GM12801 (cell line): ENCODE measurements around the gene SLCO3A1.

ENCODE experiments used
- TF ChIP-seq, protein P1 (sequence below): IDR thresholded peaks from one replicate; pipeline ENCODE4 v1.5.1; 2011; ENCODE audit warnings: control low read depth; ENCODE audit not compliant: insufficient read length; ENCODE audit errors: extremely low read depth

Gene SLCO3A1

DNA sequence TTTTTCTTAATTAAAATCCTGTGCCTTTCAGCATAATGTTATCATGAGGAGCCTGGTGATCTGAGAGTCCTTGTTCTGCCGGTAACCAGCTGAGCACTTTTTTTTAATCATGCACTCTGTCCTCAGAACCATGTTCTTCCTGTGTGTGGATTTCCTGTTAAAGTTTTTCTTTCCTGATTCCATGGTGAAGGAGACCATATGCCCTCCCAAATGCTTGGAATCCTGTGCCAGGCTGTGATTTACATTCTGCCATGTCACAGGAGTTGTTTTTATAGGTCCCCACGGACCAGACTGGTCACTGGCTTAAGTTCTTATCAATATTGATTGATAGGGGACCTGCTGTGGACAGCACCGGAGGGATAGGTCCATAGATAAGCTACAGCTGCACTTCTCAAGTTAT, 257.8 kb downstream of the SLCO3A1 start:
- TF ChIP-seq, protein P1, sequence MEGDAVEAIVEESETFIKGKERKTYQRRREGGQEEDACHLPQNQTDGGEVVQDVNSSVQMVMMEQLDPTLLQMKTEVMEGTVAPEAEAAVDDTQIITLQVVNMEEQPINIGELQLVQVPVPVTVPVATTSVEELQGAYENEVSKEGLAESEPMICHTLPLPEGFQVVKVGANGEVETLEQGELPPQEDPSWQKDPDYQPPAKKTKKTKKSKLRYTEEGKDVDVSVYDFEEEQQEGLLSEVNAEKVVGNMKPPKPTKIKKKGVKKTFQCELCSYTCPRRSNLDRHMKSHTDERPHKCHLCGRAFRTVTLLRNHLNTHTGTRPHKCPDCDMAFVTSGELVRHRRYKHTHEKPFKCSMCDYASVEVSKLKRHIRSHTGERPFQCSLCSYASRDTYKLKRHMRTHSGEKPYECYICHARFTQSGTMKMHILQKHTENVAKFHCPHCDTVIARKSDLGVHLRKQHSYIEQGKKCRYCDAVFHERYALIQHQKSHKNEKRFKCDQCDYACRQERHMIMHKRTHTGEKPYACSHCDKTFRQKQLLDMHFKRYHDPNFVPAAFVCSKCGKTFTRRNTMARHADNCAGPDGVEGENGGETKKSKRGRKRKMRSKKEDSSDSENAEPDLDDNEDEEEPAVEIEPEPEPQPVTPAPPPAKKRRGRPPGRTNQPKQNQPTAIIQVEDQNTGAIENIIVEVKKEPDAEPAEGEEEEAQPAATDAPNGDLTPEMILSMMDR: no peak

DNA sequence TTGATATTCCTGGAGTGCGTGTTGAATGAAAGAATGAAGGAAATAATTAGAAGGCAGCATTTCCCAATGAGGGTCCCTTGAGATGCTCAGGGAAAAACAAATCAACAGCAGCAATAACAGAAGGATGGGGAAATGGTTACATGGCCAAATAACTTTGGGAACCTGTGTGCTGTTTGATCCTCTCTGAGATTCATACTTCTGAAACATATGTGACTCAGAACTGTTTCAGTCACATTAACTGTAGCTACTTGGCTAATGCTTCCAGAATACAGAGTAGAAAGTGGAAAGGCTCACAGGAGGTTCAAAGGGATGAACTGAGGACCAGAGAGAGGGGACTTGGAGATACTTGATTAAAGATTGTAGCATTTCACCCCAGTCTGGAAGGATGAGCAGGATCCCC, 258.2 kb downstream of the SLCO3A1 start:
- TF ChIP-seq, protein P1: no peak

DNA sequence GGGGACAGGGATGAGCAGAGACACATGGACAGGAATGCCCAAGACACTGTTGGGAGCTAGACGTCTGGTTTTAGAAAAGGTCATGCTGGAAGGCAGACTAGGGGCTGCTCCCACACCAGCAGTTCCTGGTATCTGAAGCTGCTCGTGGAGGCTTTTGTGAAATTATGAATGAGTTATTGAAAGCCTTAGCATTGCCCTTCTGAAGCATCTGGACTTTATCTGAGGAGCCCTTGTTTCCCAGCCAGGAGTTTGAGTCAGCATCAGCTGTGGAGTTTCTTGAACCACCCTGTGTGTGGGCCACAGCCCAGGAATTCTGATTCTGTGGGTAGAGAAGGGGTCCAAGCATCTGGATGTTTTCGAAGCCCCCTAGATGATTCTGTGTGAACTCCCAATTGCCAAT, 258.7 kb downstream of the SLCO3A1 start:
- TF ChIP-seq, protein P1: no peak

DNA sequence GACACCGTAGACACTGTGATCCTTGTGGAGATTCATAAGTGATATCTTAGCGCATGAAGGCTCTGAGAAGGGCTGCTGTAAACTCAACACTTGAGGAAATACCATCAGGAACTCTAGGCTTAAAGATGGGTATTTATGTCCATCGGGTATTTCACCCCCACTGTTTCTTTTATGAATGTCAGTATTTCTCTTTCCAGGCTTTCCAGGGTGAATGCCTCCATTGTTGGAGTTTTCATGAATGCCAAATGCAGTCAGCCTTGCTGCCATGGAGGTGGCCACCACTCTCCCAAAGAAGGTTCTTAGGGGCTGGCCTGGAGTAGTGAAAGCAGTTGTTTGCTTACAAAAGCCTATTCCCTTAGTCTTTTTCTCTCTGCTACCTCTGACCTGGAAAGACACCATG, 259.2 kb downstream of the SLCO3A1 start:
- TF ChIP-seq, protein P1: no peak

DNA sequence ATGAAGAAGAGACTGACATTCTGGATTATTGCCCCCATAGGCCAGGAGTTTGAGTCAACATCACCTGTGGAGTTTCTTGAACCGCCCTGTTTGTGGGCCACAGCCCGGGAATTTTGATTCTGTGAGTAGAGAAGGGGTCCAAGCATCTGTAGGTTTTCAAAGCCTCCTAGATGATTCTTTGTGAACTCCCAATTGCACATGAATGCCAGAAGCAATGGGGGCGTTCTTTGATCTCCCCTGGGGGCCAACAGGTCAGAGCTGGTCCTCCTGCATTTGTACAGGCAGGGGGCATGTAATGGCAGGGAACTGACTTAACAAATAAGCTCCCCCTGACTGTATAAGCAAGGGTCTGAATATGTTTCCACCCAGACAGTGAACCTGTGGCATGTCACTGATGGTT, 260.3 kb downstream of the SLCO3A1 start:
- TF ChIP-seq, protein P1: no peak

DNA sequence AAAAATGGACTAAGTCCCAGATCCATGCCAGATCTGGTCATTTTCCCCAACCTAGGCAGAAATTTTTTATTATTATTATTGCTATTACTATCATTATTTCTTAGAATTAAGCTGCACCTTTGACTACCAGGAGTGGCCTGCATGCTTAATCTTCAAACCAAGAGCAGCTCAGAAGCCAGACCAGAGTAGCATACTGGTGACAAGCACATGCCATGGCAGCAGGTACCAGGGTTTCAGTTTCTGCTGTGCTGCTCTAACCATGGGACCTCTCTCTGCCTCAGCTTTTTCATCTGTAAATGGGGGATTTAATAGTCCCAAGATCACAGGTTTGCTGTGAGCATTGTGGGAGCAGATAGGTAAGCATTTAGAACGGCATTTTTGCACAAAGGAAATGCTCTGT, 262.3 kb downstream of the SLCO3A1 start:
- TF ChIP-seq, protein P1: no peak

DNA sequence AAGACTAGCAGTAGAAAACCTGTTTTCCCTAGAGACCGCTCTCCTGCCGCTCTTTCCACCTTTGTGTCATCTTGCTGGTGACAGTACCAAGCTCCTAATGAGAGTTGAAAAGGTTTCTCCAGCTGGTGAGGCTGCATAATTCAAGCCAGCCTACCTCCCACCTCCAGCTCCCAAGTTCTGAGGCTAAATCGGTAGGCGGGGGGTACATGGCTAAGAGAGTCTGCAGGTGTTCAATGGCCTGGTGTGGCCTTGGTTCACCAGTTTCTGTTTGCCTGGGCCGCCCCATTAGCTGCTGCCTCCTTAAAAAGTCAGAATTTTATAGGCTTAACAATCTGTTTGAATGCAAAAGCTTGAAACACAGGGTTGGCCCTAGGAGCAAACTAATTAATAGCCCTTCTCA, 262.8 kb downstream of the SLCO3A1 start:
- TF ChIP-seq, protein P1: no peak

DNA sequence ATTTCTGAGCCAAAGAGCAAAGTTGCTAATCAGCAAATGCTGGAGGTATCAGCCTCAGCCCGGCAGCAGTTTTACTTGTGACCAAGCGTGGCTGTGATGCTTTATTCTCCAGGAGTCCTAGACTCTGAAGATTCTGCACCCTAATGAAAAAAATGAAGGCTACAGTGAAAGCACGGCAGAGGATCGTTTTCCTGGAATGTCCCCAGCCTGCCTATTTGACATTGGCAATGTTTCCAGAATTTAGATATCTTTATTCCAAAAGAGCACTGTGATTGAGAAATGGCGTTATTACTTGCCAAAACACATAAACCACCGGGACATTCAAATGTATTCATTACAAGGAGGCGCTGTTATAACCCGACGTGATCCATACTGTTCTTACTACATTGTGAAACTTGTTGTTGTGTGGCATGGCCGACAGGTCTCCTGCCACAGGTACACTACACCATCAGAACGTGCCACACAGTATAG, 263.8 kb downstream of the SLCO3A1 start:
- TF ChIP-seq, protein P1: no peak
